Spleen (tissue), 7 donors: ENCODE results near the gene PLGLB2.
"Not testable (repeated sequence)": the region's sequence is repeated elsewhere in the genome, so short reads cannot be mapped to it uniquely, and the experiment has no call there.

Experiments
- CTCF ChIP-seq, 11 experiments: fragments of 200-600 bp in 7 of 11; fragments of 450-650 bp in 4 of 11; sonication (generic) in 4 of 11; IDR thresholded peaks in 8 of 11; conservative IDR thresholded peaks in 3 of 11; 1 replicate in 7 of 11; 2 replicates in 4 of 11; pipeline versions ENCODE4 v1.4.0 to v1.8.0; 2016 to 2021; ENCODE audit warnings: antibody characterized with exemption in 11 of 11, inconsistent platforms in 4 of 11, mild to moderate bottlenecking in 1 of 11
- POLR2A ChIP-seq, 3 donors: fragments of 450-650 bp; IDR thresholded peaks; one replicate each; pipeline ENCODE4 v1.5.1; 2017; ENCODE audit warnings: antibody characterized with exemption in 3 of 3, mild to moderate bottlenecking in 1 of 3
- POLR2AphosphoS5 ChIP-seq, 3 donors: sonication (generic); formaldehyde crosslinking; IDR thresholded peaks; one replicate each; pipeline ENCODE4 v1.5.1; 2017; ENCODE audit warnings: antibody characterized with exemption in 3 of 3
- donor health status: DM: no; HTN: no; CAD: no; lungs with moderate emphysema.
- donor health status: DM: no; HTN: no; CAD: no.
- donor health status: DM: no; HTN: no; CAD: no.

- TF ChIP-seq CTCF (IDR thresholded peaks at IDR 0.05 in 8 of 11, conservative IDR thresholded peaks at IDR 0.05 in 3 of 11); POLR2A (IDR thresholded peaks at IDR 0.05); POLR2AphosphoS5 (IDR thresholded peaks at IDR 0.05): not testable (repeated sequence)
These were observed 2.4 kb upstream of the PLGLB2 start for GRCh38 chr2:87745353-87745951.
